Measurements from ENCODE around the gene ERLEC1.

- TF ChIP-seq CTCF (IDR thresholded peaks at IDR 0.05) (no peak), ZFX (IDR thresholded peaks at IDR 0.05; ENCODE audit: borderline replicate concordance) (no peak)
Measured at GRCh38 chr2:53737091-53737490, 49.8 kb upstream of the ERLEC1 start.

Data from 22Rv1 (cell line).